ENCODE measurements around the gene TEX53.
A peak's percentile ranks its signal among the peaks of the same experiment; 100 is the strongest.

TEX53 gene

DNA sequence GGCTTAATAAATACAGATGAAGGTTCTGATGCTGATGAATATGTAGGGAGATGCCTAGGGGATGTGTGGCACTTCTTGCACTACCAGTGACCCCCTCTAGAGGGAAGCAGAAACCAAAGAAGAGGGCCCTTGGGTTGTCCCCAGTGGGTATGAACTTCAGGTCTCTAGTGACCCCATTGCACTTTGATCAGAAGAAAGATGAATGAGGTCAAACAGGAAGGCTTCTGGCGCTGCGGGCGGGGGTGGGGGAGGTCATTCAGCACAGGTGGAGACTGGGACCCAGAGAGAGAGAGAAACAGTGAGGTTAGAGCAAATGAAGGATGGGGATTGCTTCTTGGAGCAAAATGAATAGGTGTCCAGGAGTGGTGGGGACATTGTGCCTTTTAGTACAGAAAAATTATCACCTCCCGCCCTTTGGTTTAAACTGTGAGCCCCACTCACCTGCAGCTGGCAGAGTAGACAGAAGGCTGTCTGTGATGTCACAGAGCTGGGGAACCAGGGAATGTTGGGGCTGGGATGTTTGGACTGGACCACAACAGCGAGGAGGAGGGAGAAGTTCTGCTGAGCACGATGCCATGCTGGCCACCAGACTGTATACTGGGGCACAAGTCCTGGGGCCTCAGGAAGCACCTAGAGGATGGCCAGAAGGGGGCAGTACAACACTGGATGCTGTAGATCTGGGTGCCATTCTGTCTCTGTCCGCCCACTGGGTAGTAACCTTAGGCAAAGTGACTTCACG, 24.2 kb upstream of the TEX53 start, which contains the start of gene TEX48:
TEX48 (minus strand) TSS at position 599 of the 739 bp plus-strand sequence. CDS start 10,469 bp downstream, outside the sequence.
- peak; percentile 72 to 88 for DNase-seq (ENCODE audit: low read depth in 2 of 2)
- TF ChIP-seq CTCF (IDR thresholded peaks at IDR 0.05; ENCODE audit: low read depth, low read length): peak; percentile 93

GRCh38 chr9:114680259-114681001, 22.8 kb upstream of the TEX53 start:
- no peak overlapping the region for H3K4me3 ChIP-seq (replicated peaks in 1 of 2; ENCODE audit: low read depth in 2 of 2, low read length in 2 of 2)
- DNase-seq (ENCODE audit: low read depth in 2 of 2): no peak
- TF ChIP-seq CTCF (IDR thresholded peaks at IDR 0.05; ENCODE audit: low read depth, low read length): no peak

More for the DNA sequence above, 24.2 kb upstream of the TEX53 start, which contains the start of gene TEX48:
- no peak within 1 kb of the TSS for H3K4me3 ChIP-seq (replicated peaks in 1 of 2; ENCODE audit: low read depth in 2 of 2, low read length in 2 of 2)

DNA sequence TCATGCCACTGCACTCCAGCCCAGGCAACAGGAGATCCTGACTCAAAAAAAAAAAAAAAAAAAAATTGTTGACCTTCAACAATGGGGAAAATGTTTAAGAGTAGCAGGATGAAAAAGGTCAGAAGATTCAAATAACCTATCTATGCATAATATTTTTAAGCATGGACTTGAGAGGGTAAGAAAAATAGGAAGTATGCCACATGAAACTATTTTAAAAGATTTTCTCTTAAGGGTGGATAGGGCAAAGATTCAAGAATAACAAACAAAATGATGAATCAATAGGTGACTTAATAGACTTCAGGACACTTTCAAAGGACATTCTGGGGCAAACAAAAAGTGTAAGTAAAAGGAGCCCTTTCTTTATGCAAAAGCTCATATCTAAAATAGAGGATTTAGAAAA, 21.2 kb upstream of the TEX53 start:
- peak in 1 of 2 donors; percentile 37 for DNase-seq (ENCODE audit: low read depth in 2 of 2)
- no peak for TF ChIP-seq CTCF (IDR thresholded peaks at IDR 0.05; ENCODE audit: low read depth, low read length)
- no peak overlapping the region for H3K4me3 ChIP-seq (replicated peaks in 1 of 2; ENCODE audit: low read depth in 2 of 2, low read length in 2 of 2)

DNA sequence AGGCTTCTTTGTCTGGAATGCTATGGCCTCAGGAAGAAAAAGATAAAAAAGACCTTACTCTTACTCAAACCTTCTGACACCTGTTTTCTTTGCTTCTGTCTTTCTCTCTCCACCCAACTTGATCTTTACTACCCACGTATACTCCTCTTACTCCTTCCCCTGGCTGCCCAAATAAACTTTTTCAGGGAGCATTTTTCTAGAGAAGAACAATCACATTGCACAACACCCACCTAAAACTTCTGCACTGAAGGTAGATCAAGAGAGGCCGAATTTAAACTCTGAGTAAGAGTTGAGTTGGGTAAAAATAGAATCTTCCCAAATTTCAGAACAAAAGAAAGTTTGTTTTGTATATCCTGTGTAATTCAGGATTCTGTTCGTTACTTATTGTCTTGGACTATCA, 20.5 kb upstream of the TEX53 start:
- no peak for DNase-seq (ENCODE audit: low read depth in 2 of 2)
- TF ChIP-seq CTCF (IDR thresholded peaks at IDR 0.05; ENCODE audit: low read depth, low read length): no peak
- H3K4me3 ChIP-seq (replicated peaks in 1 of 2; ENCODE audit: low read depth in 2 of 2, low read length in 2 of 2): no peak overlapping the region

DNA sequence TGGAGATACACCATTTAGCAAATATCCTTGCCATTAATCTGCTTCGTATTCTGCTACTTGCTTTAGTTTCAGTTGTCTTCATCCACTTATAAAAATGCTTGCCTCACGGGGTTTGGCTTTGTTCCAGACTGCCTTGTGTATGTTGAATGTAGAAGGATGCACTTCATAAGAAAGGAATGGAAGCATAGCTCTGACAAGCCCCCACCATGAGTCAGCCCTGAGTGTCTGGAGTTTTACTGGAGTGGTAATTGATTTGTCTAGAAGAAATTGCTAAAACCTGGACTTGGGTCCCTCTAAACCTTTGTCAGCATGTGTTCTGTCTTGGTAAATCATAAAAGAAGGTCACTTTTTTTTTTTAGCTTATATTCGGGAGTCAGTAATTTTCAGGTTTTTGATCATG, 19.8 kb upstream of the TEX53 start:
- no peak for TF ChIP-seq CTCF (IDR thresholded peaks at IDR 0.05; ENCODE audit: low read depth, low read length)
- H3K4me3 ChIP-seq (replicated peaks in 1 of 2; ENCODE audit: low read depth in 2 of 2, low read length in 2 of 2): no peak overlapping the region
- DNase-seq (ENCODE audit: low read depth in 2 of 2): peak; percentile 98 to 100

- TF ChIP-seq CTCF (IDR thresholded peaks at IDR 0.05; ENCODE audit: low read depth, low read length): no peak
- H3K4me3 ChIP-seq (replicated peaks in 1 of 2; ENCODE audit: low read depth in 2 of 2, low read length in 2 of 2): no peak overlapping the region
Observed at GRCh38 chr9:114676901-114677300, 19.3 kb upstream of the TEX53 start.

More at GRCh38 chr9:114676901-114677300, 19.3 kb upstream of the TEX53 start:
- DNase-seq (ENCODE audit: low read depth in 2 of 2): no peak

Measured in cardiac fibroblast (primary cell).